ENCODE data around the gene PLXDC2.

PLXDC2 gene

GRCh38 chr10:19815731-19816410 is 361 bp upstream of the PLXDC2 start:
- Histone ChIP-seq H3K27me3 (ENCODE audit: control insufficient read depth in 1 of 2, insufficient read depth in 2 of 2, low read length in 2 of 2) (no peaks in the 10 kb centered on the region), H3K36me3 (ENCODE audit: control insufficient read depth in 2 of 2, insufficient read depth in 2 of 2, low read length in 2 of 2) (no peaks in the 10 kb centered on the region), H3K27ac (ENCODE audit: low read length) (peak overlapping the region; percentile 66), H3K9me3 (ENCODE audit: control insufficient read depth in 2 of 2, low read length in 2 of 2) (no peaks in the 10 kb centered on the region), H3K9ac (ENCODE audit: low read length in 2 of 2) (peak overlapping the region; percentile 75 to 83), H3K4me1 (ENCODE audit: control insufficient read depth, insufficient read depth, low read length) (peaks cover 3% of the 10 kb centered on the region), H3K4me3 (ENCODE audit: low read length in 2 of 2) (peak overlapping the region; percentile 92 to 94)

GRCh38 chr10:19817231-19817933 is 1.1 kb downstream of the PLXDC2 start:
- no peaks in the 10 kb centered on the region for H3K36me3 ChIP-seq (ENCODE audit: control insufficient read depth in 2 of 2, insufficient read depth in 2 of 2, low read length in 2 of 2)
- H3K9me3 ChIP-seq (ENCODE audit: control insufficient read depth in 2 of 2, low read length in 2 of 2) = no peaks in the 10 kb centered on the region
- H3K9ac ChIP-seq (ENCODE audit: low read length in 2 of 2) = peak overlapping the region; percentile 75 to 83
- H3K27ac ChIP-seq (ENCODE audit: low read length) = peak overlapping the region; percentile 66
- peaks cover 3% of the 10 kb centered on the region for H3K4me1 ChIP-seq (ENCODE audit: control insufficient read depth, insufficient read depth, low read length)
- no peaks in the 10 kb centered on the region for H3K27me3 ChIP-seq (ENCODE audit: control insufficient read depth in 1 of 2, insufficient read depth in 2 of 2, low read length in 2 of 2)
- peak overlapping the region; percentile 92 to 94 for H3K4me3 ChIP-seq (ENCODE audit: low read length in 2 of 2)

- H3K9me3 ChIP-seq (ENCODE audit: control insufficient read depth in 2 of 2, low read length in 2 of 2) = no peaks in the 10 kb centered on the region
- H3K27ac ChIP-seq (ENCODE audit: low read length) = no peak overlapping the region
- no peaks in the 10 kb centered on the region for H3K36me3 ChIP-seq (ENCODE audit: control insufficient read depth in 2 of 2, insufficient read depth in 2 of 2, low read length in 2 of 2)
- peak overlapping the region; percentile 92 to 94 for H3K4me3 ChIP-seq (ENCODE audit: low read length in 2 of 2)
- H3K27me3 ChIP-seq (ENCODE audit: control insufficient read depth in 1 of 2, insufficient read depth in 2 of 2, low read length in 2 of 2) = no peaks in the 10 kb centered on the region
- H3K9ac ChIP-seq (ENCODE audit: low read length in 2 of 2) = no peak overlapping the region
- peaks cover 3% of the 10 kb centered on the region for H3K4me1 ChIP-seq (ENCODE audit: control insufficient read depth, insufficient read depth, low read length)
Observed at GRCh38 chr10:19818876-19819275, 2.6 kb downstream of the PLXDC2 start.

- no peak overlapping the region for H3K27ac ChIP-seq (ENCODE audit: low read length)
- no peaks in the 10 kb centered on the region for H3K9me3 ChIP-seq (ENCODE audit: control insufficient read depth in 2 of 2, low read length in 2 of 2)
- H3K27me3 ChIP-seq (ENCODE audit: control insufficient read depth in 1 of 2, insufficient read depth in 2 of 2, low read length in 2 of 2) = no peaks in the 10 kb centered on the region
- peaks cover 3% of the 10 kb centered on the region for H3K4me1 ChIP-seq (ENCODE audit: control insufficient read depth, insufficient read depth, low read length)
- no peaks in the 10 kb centered on the region for H3K36me3 ChIP-seq (ENCODE audit: control insufficient read depth in 2 of 2, insufficient read depth in 2 of 2, low read length in 2 of 2)
- no peak overlapping the region for H3K9ac ChIP-seq (ENCODE audit: low read length in 2 of 2)
- H3K4me3 ChIP-seq (ENCODE audit: low read length in 2 of 2) = peak overlapping the region in 1 of 2 donors; percentile 94
Observed at GRCh38 chr10:19819419-19820033, 3.3 kb downstream of the PLXDC2 start.

- Histone ChIP-seq H3K9ac (ENCODE audit: low read length in 2 of 2) (no peak overlapping the region), H3K9me3 (ENCODE audit: control insufficient read depth in 2 of 2, low read length in 2 of 2) (no peaks in the 10 kb centered on the region), H3K27ac (ENCODE audit: low read length) (no peak overlapping the region), H3K27me3 (ENCODE audit: control insufficient read depth in 1 of 2, insufficient read depth in 2 of 2, low read length in 2 of 2) (no peaks in the 10 kb centered on the region), H3K36me3 (ENCODE audit: control insufficient read depth in 2 of 2, insufficient read depth in 2 of 2, low read length in 2 of 2) (no peaks in the 10 kb centered on the region), H3K4me1 (ENCODE audit: control insufficient read depth, insufficient read depth, low read length) (peaks cover 8% of the 10 kb centered on the region), H3K4me3 (ENCODE audit: low read length in 2 of 2) (no peak overlapping the region)
Observed at GRCh38 chr10:19824381-19825342, 8.4 kb downstream of the PLXDC2 start.

- Histone ChIP-seq H3K4me1 (ENCODE audit: control insufficient read depth, insufficient read depth, low read length) (peaks cover 8% of the 10 kb centered on the region), H3K27me3 (ENCODE audit: control insufficient read depth in 1 of 2, insufficient read depth in 2 of 2, low read length in 2 of 2) (no peaks in the 10 kb centered on the region), H3K4me3 (ENCODE audit: low read length in 2 of 2) (no peak overlapping the region), H3K36me3 (ENCODE audit: control insufficient read depth in 2 of 2, insufficient read depth in 2 of 2, low read length in 2 of 2) (no peaks in the 10 kb centered on the region), H3K27ac (ENCODE audit: low read length) (no peak overlapping the region), H3K9ac (ENCODE audit: low read length in 2 of 2) (no peak overlapping the region), H3K9me3 (ENCODE audit: control insufficient read depth in 2 of 2, low read length in 2 of 2) (no peaks in the 10 kb centered on the region)
Observed at GRCh38 chr10:19825700-19826099, 9.5 kb downstream of the PLXDC2 start.

GRCh38 chr10:19826712-19827111 is 10.5 kb downstream of the PLXDC2 start:
- Histone ChIP-seq H3K9ac (ENCODE audit: low read length in 2 of 2) (no peak overlapping the region), H3K9me3 (ENCODE audit: control insufficient read depth in 2 of 2, low read length in 2 of 2) (no peaks in the 10 kb centered on the region), H3K27ac (ENCODE audit: low read length) (no peak overlapping the region), H3K27me3 (ENCODE audit: control insufficient read depth in 1 of 2, insufficient read depth in 2 of 2, low read length in 2 of 2) (no peaks in the 10 kb centered on the region), H3K4me3 (ENCODE audit: low read length in 2 of 2) (no peak overlapping the region), H3K36me3 (ENCODE audit: control insufficient read depth in 2 of 2, insufficient read depth in 2 of 2, low read length in 2 of 2) (no peaks in the 10 kb centered on the region), H3K4me1 (ENCODE audit: control insufficient read depth, insufficient read depth, low read length) (peaks cover 8% of the 10 kb centered on the region)

- Histone ChIP-seq H3K9me3 (ENCODE audit: control insufficient read depth in 2 of 2, low read length in 2 of 2) (no peaks in the 10 kb centered on the region), H3K27me3 (ENCODE audit: control insufficient read depth in 1 of 2, insufficient read depth in 2 of 2, low read length in 2 of 2) (no peaks in the 10 kb centered on the region), H3K27ac (ENCODE audit: low read length) (no peak overlapping the region), H3K36me3 (ENCODE audit: control insufficient read depth in 2 of 2, insufficient read depth in 2 of 2, low read length in 2 of 2) (no peaks in the 10 kb centered on the region), H3K4me3 (ENCODE audit: low read length in 2 of 2) (no peak overlapping the region), H3K4me1 (ENCODE audit: control insufficient read depth, insufficient read depth, low read length) (peaks cover 8% of the 10 kb centered on the region), H3K9ac (ENCODE audit: low read length in 2 of 2) (no peak overlapping the region)
Observed at GRCh38 chr10:19828278-19829049, 12.2 kb downstream of the PLXDC2 start.

GRCh38 chr10:19832699-19833098 is 16.5 kb downstream of the PLXDC2 start:
- Histone ChIP-seq H3K27ac (ENCODE audit: low read length) (no peak overlapping the region), H3K4me3 (ENCODE audit: low read length in 2 of 2) (no peak overlapping the region), H3K27me3 (ENCODE audit: control insufficient read depth in 1 of 2, insufficient read depth in 2 of 2, low read length in 2 of 2) (no peaks in the 10 kb centered on the region), H3K9ac (ENCODE audit: low read length in 2 of 2) (no peak overlapping the region), H3K36me3 (ENCODE audit: control insufficient read depth in 2 of 2, insufficient read depth in 2 of 2, low read length in 2 of 2) (no peaks in the 10 kb centered on the region), H3K9me3 (ENCODE audit: control insufficient read depth in 2 of 2, low read length in 2 of 2) (no peaks in the 10 kb centered on the region), H3K4me1 (ENCODE audit: control insufficient read depth, insufficient read depth, low read length) (peaks cover 5% of the 10 kb centered on the region)
